ENCODE measurements around the gene MIPEP.
"Not testable (repeated sequence)": the region's sequence is repeated elsewhere in the genome, so short reads cannot be mapped to it uniquely, and the experiment has no call there.

Gene MIPEP

DNA sequence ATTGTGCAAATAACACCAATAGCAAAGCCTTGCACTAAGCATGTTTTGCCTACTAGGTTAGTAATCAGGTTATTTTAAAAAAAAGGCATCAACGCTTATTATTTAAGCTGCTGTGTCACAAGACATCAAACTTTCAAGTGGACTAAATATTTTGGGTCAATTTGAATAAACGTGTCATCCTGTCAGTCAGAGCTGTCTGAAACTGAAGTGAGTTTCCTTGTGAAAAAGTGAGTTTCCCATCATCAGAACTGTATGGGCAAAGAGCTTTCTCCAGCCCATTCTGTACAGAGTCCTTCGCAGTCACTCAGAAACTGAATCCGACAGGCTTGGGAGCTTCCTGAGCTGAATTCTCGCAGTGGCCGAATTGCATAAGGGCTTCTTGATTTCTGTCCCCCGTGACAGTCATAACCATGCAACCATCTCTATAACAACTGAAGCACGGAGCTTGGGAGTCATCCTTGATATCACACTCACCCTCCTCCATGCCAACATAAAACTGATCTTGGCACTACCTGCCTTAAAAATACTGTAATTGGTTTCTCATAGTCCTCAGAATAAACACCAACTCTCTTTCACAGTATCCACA is 139.8 kb downstream of the MIPEP start:
- no peak for DNase-seq (ENCODE audit: low spot score)

DNA sequence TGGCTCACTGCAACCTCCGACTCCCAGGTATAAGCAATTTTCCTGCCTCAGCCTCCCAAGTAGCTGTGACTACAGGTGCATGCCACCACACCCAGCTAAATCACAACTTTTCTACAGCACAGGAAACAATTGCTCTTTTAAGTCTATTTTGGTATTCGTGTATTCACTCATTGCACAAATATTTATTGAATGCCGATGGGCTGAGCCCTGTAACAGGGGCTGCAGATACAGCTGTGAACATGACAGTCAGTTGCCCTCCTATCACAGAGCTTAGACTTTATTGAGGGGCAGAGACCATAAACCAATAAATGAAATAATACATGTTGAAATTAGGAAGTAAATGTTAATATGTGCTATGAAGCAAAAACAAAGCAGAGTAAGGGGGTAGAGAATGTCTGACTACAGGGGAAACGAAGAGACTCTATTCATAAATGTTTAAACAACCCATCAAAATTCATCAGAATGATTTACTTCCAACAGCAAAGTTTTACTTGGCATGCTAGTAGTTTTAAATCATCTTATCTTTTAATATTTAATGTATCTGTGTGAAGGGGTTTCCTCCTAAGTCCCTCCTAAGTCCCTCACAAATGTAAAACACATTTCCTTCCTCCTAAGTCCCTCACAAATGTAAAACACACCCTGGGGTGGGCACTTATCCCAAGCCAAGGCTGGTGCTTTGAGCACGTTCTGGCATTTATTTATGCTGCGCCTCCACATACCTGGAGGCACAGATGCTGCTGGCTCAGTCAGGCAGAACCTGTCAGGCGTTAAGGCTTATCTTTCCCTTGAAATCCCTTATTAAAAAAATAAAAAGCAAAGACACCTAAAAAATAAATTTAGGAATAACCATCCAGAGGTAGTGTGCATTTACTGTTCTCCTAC is 140.8 kb downstream of the MIPEP start:
- DNase-seq (ENCODE audit: low spot score) = no peak

- not testable (repeated sequence) for DNase-seq (ENCODE audit: low spot score)
Observed at GRCh38 chr13:23746141-23746540, 143.1 kb downstream of the MIPEP start.

DNA sequence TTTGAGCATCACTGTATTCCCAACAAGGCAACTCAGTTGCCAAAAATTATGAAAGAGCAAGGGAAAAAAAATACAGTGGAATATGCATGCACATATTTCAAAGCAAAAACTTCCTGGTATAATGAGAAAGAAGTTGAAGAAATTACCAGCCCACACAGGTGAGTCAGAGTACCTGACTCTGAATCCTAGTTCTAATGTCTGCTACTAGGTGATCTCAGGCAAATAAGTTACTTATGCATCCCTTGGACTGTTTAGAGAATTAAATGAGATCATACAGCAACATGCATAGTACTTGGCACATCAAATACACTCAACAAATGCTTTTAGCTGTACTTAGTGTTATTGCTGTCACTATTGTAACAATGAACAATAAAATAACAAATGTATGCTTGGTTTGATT is 144.9 kb downstream of the MIPEP start:
- no peak for DNase-seq (ENCODE audit: low spot score)

DNA sequence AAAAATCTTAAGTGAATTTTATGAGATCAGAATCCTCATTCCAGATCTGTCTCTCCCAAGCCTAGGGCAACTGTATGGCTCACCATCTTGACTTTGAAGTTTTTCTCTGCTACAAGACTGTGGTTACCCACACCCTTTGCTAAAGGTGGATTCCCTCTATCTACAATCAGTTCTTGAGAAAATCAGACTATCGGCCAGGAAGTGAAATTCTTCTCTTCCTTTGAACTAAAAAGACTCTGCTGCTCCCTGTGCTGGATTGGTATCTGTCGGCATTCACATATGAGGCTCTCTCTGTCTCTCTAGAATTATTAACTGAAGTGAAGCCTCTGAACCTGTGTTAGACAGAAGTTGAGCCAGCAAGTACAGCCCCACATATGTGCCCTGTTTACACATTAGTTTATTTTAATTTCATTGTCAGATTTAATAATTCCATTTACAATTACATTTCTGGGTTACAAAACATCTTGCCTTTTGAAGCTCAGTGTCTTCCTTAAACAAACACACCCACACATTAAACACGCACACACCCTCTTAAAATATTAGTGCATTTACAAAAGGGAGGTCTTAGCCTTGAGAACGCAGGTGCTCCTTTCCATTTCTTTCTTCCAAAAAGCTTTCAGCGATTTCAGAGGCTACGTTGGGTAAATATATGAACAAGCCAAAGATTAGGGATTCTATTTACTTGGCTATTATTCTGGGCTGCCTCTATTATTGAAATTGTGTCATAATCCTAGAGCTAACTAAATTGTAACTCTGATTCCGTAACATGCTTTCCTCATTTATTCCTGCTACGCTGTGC is 145.7 kb downstream of the MIPEP start:
- DNase-seq (ENCODE audit: low spot score) = peak; percentile 76

GRCh38 chr13:23741879-23742510 is 147.2 kb downstream of the MIPEP start:
- DNase-seq (ENCODE audit: low spot score) = no peak

DNA sequence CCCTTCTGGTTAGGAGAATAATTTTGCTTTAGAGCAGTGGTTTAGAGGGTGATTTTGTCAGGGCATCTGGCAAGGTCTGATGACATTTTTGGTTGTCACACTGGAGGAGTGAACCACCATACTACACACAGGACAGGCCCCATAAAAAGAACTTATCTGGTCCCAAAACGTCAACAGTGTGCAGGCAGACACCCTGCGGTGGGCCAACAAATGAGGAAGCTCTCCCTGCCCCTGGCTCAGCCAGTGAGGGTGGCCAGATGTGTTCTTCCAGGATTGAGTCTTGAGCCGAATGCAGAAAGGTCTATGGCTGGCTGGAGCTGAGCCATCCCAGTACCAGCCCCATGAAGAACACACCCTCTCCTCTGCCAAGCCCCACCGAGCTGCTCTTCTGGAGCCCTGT is 149.2 kb downstream of the MIPEP start:
- no peak for DNase-seq (ENCODE audit: low spot score)

DNA sequence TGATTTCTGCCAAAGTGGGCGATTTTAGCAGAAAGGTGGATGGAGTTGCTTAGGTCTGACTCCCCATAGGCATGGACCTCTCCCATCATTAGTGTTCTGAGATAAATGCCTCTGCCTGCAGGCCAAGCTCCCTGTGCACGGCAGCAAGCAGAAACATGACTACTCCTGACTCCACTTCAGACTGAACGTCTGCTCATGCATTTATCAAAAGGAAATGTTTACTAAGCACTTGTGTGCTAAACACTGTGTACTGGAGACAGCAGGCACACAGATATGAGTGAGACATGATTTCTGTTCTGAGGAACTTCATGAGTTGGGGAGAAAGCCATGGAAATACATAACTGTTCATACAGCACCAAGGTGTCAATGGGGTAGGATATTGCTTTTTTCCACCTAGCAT is 149.6 kb downstream of the MIPEP start:
- no peak for DNase-seq (ENCODE audit: low spot score)

DNA sequence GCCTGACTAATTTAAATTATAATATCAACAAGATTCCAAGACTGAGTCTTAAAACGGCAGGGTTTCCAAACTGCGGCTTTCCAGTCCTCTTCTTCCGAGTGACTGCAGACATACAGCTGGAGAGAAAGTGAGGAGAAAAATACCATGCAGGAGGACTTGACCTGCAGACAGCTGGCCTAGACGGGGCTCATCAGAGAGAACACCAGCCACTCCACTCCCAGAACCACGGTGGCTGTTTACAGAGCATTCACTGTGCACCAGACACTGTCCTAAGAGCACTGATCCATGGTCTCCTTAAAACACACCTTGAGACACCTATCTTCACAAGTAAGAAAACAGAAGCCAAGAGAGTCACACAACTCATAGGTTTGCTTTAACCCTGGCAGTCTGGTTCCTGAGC is 152.7 kb downstream of the MIPEP start:
- DNase-seq (ENCODE audit: low spot score) = no peak

DNA sequence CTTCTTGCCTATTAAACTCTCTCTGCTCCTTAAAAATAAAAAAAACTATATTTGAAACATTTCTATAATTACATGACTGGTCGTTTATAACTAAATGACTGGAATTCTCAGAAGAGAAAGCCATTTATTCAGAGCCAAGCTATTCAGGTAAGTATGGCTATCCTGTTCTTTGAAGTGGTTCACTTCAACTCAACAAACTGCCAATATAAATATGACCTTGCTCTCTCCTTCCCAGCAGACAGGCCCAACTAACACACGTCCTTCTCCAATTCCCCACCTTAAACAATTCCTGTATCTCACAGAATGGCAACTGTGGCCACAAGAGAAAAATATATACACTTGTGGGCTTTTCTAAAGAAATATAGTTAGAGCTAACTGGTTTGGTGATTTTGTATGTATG is 153.9 kb downstream of the MIPEP start:
- no peak for DNase-seq (ENCODE audit: low spot score)

GRCh38 chr13:23731709-23732108 is 157.5 kb downstream of the MIPEP start:
- DNase-seq (ENCODE audit: low spot score) = no peak

DNA sequence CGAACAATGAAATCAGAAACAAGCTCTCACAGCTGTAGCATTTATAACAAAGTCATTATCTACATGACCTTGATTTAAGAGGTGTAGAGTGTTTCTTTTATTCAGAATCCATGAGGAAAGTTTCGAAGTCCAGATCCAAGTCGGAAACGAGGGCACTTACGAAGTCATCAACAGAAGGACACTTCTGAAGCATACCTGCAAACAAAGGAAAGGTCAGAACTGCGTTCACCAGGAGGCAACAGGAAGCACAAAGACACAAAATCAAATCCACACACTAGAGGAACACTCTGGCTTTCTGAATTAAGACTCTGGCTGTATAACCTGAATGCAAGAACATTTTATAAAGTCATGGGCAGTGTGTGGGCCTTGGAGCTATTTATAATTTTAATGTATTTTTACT is 158.9 kb downstream of the MIPEP start:
- DNase-seq (ENCODE audit: low spot score) = no peak

DNA sequence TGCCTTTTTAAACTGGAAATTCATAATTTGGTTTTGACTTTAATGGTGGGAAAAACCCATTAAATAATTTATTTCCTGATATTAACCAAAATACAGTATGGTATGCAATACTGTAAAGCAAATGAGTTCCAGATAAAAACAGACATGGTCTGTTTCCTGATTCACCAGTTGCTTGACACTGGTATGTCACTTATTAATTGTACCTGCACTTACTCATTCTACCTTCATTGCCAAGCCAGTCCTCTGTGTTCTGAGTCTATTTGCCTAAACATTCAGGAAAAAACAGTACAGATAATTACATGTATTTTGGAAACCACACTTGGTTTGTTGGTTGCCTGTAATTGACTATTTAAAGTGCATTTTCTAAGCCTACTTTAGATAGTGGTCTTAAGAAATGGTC is 159.7 kb downstream of the MIPEP start:
- no peak for DNase-seq (ENCODE audit: low spot score)

DNA sequence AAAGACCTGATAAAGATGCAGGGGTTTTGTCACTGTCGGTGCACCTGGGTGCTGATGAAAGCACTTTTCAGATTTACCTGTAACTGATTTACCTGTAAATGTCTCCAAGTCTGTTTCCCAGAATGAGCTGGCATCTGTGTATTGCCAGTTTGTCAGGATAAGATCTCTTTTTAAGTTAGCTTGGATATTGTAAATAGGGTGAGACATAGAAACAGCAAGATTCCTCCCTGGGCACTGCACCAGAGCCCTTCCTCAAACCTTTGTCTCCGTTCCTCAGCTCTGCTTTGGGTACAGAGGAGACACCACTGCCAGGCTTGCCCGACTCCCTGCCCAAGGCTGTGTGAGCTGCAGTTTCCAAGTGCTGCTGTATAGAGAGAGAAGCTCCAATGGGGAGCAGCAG is 160.4 kb downstream of the MIPEP start:
- no peak for DNase-seq (ENCODE audit: low spot score)

GRCh38 chr13:23725922-23726321 is 163.3 kb downstream of the MIPEP start:
- DNase-seq (ENCODE audit: low spot score) = no peak

DNA sequence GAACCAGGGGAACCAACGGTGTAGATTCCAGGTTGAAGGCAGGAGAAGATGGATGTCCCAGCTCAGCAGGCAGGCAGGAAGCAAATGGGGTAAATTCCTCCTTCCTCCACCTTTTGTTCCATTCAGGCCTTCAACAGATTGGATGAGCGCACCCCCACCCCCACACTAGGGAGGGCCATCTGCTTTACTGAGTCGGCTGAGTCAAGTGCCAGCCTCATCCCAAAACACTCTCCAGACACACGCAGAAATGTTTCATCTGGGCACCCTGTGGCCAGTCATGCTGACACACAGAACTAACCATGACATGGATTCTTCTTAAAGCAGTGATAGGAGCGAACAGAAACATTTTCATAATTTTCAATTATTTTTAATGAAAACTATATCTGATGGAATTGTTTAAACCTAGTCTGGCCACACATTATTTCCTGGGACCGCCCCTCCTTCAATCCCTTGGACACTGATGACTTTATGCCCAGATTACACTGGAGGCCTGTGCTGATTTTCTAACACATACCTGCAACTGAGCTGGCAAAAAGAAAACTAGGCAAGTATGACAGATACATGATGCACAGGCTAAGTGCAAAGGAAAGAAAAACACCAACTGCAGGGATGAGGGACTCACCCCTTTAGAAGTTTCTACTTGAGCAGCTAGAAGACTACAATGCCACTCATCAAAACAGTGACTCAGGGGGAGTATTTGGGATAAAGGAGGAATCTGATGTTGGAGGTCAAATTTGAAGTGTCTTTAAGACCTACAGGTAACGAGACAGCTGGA is 164.8 kb downstream of the MIPEP start:
- DNase-seq (ENCODE audit: low spot score) = no peak

- no peak for DNase-seq (ENCODE audit: low spot score)
Observed at GRCh38 chr13:23723471-23723870, 165.7 kb downstream of the MIPEP start.

DNA sequence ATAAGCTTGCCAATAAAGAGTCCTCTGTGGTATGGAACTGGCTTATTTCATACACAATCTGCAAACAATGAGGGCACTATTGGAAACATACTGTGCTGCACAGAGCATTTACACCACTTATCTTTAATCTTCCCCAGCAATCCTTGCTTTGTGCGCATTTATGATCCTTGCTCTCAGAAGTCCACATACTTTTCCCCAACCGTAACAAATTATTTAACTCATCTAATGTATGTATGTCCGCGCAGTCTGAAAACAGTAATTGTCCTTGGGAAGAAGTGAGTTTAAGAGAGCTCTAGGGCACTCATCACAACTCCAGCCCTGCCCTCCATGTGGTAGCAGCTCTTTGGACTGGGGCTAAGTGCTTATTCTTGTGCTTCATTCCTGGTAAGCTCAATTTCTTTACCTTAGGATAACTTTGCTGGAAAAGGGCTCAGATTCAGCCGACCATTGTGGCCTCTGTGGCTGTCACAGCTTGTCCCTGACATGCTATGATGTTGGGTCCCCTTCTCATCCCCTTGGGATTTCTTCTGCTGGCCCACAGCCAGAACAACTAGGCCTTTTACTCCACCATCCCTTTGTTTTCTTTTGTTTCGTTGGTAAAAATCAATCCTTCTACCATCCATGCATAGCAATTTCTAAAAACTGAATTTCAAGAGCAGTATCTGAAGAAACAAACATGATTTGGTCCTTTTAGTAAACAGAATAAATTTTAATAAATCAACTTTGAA is 166.3 kb downstream of the MIPEP start:
- no peak for DNase-seq (ENCODE audit: low spot score)

GRCh38 chr13:23718996-23719395 is 170.2 kb downstream of the MIPEP start:
- no peak for DNase-seq (ENCODE audit: low spot score)

- DNase-seq (ENCODE audit: low spot score) = no peak
Observed at GRCh38 chr13:23716401-23716800, 172.8 kb downstream of the MIPEP start.

GRCh38 chr13:23715762-23716235 is 173.4 kb downstream of the MIPEP start:
- peak; percentile 28 for DNase-seq (ENCODE audit: low spot score)
